Stimulated activated CD4-positive, alpha-beta T cell treated with anti-CD3 and anti-CD28 coated beads, Interleukin-12 subunit alpha, Interleukin-12 subunit beta, amount 100 ng/mL, for 4 hours (primary cell): Measurements from ENCODE around the gene KDM3A.

Experiments
- DNase-seq: peaks from one replicate; pipeline ENCODE4 v3.0.0-alpha.2; 2020

The KDM3A gene

DNA sequence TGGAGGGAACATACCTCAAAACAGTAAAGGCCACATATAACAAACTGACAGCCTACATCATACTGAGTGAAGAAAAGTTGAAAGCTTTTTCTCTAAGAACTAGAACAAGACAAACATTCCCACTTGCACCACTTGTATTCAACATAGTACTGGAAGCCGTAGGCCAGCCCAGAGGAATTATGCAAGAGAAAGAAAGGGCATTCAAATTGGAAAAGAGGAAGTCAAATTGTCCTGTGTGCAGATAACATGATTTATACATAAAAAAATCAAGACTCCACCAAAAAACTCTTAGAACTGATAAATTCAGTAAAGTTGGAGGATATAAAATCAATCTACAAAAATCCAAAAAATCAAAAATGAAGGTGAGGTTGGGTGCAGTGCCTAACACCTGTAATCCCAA is 8.0 kb upstream of the KDM3A start:
- DNase-seq, result no peak

DNA sequence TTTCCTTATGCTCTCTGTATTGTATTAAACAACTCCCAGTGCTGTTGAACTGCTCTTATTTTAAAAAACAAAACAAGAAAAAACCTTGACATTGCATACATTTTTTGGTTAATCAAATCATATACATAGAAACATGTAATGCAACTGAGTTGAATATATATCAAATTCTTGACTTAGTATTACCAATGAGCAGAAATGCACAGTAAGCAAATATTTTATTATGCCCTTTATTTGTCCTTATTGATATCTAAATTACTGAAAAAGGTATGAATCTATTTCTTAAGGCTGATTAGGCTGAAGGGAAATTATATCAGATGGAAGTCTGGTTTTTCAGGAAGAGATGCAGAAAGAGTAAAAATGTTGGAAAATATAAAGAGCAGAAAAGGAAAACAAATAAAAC is 6.9 kb upstream of the KDM3A start:
- DNase-seq, result no peak

DNA sequence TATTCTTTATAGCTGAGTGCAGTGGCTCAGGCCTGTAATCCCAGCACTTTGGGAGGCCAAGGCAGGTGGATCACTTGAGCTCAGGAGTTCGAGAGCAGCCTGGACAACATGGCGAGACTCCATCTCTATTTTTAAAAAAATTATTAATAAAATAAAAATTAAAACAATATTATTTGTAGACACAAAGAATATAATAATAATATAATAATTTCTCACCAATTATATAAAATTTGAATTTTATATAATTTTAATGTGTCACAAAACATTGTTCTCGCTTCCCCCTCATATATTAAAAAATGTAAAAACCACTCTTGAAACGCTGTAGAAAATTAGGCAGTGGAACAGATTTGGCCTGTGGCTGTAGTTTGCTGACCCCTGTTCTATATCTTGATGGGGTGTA is 5.6 kb upstream of the KDM3A start:
- DNase-seq, result no peak

DNA sequence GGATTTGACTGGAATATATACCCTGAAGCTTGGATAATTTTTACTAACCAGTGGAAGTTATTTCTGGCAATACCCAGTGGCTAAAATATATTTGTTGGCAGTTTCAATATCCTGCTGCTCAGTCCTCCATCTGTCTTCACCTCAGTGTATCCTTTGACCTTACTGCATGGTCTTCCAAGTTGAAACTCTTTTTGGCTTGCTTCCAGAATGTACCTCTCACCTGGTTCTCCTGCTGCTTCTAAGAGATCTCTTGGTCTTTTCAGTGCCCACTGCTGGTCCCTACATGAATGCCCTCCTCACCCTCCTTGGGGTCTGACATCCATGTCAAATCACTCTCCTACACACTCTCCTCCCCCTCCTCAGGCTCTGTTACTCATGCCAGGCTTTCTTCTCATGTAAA is 4.8 kb upstream of the KDM3A start:
- DNase-seq, result no peak

DNA sequence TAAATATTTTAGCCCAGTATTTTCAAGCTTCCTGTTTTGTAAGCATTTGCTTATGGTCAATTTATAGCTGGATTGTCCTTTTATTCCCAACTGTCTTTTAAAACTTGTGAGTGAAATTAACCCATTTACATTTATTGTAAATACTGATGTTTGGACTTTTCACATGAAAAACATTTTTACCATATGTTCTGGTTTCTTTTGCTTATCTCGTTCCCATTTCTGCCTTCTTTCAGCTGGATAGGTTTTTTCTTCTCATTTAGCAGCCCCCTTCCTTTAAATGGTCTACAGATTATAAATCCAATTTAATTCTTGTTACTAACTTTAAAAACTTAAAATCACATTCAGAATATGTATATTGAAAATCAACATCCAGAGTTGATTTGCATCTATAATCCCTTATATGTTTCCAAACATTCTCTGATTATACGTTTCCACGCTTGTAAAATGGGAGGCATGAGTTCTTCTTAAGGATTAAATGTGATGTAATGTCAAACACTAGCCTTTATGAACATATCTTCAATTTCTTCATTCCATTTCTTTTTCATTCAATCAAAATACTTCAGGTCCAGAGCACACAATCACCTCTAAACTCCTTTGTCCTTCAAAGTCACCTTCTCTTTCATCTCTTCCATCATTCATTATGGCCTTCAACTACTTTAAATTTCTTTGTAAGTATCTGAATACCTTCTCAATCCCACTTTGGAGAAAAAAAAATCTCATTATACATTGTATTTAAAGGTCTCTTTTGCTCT is 1.1 kb upstream of the KDM3A start:
- DNase-seq, result no peak

DNA sequence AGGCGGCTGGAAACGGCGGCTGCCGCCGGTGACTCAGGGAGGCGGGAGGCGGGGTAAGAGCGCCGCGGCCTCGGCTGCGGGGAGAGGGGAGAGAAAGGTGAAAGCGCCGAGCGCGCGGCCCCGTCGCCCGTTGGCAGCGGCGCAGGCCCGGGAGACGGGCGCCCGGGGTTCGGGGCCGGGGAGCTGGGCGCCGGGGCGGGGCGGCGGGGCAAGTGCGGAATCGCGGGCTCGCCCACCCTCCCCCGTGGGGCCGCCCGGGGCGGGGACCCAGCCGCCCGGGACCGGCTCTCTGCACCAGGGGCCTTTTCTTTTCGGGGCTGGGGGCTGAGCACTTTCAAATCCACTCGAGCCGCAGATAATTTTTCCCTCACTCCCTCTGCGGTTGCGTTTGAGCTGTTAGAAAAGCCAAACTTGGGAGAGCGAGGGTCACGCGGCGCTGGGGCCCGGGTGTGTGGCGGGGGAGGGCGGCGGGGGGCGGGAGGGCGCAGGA is 266 bp downstream of the KDM3A start:
- DNase-seq, result no peak

DNA sequence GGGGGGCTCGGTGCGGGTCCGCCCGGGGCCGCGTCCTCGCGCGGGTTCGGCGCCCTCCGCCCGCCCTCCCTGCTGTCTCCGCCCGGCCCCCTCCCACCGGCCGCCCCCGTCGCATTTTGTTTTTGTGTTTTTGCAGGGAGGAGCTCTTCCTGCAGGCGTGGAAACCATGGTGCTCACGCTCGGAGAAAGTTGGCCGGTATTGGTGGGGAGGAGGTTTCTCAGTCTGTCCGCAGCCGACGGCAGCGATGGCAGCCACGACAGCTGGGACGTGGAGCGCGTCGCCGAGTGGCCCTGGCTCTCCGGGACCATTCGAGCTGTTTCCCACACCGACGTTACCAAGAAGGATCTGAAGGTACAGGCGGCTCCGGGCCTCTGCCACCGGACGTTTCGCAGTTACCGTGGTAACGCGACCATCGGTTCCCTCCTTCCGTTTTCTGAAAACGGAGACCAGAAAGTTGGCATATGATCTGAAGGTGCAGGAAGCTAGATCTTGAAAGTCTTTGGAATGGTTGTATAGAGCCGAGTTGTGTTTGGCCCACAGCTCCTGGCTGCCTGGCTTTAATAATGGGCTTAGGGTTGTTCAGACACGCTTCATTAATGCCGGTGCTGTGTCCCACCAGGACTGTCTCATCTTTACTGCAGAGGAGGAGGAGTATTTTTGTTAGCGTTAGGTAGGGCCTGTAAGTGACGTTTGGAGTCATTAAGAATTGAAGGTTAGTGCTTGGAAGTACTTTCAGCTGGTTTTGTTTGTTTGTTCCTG is 891 bp downstream of the KDM3A start:
- peak; percentile 57 for DNase-seq

DNA sequence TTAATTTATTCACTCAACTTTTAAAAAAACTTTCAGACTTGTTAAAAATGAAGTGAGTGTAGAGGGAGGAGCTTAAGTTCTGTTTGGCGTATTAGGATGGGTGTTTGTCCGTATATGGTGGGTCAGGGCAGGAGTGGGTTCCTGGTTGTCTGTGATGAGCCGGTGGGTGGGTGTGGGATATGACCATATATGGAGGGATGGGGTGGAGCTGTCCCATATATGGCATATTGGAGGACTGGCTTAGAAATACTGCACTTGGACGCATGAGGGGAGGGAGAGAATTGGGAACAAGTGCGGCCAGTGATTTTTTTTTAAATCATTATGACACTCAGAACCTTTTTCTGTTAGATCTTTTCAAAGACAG is 1.5 kb downstream of the KDM3A start:
- DNase-seq, result peak; percentile 53

DNA sequence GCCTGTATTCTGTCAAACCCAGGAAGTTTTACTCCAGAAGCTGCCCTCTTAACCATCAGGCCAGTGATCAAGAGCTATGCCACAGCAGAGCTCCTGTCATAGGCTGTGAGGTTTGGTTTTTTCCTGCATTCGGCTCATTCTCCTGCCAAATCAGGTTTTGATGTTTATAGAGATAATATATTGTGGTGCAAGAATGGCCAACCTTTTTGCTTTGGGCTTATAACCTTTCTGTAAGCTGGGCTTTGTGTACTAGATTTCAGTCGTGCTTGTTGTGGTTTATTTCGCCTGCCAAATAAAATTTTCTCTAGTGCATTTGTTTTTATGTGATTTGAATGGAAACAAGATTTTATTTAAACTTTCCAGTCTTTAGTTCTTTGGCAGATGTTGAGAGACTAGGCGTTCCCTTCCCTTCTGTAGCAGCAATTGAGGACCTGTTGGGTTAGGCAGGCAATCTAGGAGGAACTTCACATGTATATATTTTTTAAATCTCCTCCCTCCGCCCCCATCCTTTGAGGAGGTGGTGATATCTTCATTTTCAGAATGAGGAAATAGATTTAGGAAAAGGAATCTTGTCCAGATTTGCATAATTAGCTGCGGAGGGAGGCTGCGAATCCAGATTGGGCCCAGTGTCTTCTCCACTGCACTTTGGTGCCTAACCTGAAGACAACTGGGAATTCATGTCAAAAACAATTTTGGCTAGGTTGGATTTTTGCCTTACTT is 2.6 kb downstream of the KDM3A start:
- no peak for DNase-seq

DNA sequence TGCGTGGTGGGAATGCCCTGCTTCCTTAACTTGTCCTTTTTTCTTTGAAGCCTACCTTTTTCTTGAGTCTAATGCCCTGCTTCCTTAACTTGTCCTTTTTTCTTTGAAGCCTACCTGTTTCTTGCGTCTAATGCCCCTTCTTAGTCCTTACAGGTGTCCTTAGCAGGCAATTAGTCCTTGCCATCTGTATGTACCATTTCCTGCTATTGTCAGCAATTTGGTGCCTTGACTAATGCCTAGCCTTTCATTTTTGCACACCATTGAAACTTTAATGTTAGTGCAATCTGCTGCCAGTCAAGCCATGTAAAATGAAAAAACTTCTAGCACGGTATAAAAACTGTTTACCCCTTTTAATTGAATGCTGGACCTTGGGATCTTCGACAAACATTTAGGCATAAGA is 4.3 kb downstream of the KDM3A start:
- no peak for DNase-seq

DNA sequence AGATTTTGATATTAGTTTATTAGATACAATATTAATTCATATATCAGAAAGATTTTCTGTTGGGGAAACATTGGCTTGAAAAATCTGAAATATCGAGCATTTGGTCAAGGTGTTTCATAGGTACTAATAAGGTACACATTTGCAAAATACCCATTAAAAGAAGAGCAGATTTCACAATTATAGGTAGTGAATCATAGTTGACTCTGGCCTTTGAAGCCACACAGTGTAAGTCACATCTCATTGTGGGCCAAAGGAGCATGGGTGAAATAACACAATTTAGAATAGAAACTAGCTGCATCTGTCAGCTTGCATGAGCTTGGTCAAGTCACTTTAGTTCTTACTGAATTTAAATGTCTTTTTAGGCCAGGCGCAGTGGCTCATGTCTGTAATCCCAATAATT is 4.9 kb downstream of the KDM3A start:
- DNase-seq, result no peak

DNA sequence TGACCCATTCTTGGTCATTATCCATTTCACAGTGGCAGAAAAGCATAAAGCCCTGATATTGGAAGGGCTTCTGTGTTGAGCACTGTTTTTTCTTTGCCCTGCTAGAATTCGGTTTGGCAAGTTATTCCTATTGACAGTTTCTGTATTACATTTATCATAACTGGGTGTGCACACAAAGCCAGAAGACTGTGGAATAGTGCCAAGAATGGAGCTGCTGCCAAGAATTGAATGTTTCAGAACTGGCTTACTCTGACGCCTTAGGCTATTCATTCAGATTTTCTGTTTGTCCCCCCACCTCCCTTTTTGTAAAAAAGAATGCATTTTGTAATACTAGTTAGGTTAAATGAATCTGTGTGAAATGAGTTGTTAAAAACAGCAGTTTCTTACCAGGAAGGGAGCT is 12.7 kb downstream of the KDM3A start:
- DNase-seq, result no peak

DNA sequence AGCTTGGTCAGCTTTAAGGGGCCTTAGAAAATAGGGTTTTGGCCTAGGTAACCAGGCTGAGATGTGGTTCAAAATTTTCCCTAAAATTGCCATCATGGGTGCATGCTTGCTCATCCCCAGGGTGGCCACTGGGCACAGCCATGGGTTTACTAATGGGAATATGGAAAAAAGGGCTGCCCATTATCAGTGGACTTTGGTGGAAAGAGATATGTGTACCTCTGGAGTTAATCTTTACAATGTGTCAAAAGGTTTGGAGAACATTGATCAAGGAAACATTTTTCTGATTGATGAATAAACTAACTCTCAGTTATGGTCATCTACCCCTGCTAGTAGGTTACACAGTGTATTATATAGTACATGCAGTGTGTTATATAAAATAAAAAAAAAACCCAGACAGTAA is 13.1 kb downstream of the KDM3A start:
- no peak for DNase-seq

DNA sequence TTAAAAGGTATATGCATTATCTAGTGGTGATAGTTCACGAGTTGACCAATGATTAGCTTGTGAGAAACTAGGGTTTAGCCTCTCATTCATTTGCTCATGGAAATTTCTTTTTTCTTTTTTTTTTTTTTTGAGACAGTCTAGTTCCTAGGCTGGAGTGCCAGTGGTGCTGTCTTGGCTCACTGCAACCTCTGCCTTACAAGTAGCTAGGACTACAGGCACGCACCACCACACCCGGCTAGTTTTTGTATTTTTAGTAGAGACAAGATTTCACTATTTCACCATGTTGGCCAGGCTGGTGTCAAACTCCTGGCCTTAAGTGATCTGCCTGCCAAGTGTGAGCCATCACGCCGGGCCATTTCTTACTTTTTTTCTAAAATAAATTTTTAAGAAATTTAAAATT is 14.0 kb downstream of the KDM3A start:
- DNase-seq, result no peak

DNA sequence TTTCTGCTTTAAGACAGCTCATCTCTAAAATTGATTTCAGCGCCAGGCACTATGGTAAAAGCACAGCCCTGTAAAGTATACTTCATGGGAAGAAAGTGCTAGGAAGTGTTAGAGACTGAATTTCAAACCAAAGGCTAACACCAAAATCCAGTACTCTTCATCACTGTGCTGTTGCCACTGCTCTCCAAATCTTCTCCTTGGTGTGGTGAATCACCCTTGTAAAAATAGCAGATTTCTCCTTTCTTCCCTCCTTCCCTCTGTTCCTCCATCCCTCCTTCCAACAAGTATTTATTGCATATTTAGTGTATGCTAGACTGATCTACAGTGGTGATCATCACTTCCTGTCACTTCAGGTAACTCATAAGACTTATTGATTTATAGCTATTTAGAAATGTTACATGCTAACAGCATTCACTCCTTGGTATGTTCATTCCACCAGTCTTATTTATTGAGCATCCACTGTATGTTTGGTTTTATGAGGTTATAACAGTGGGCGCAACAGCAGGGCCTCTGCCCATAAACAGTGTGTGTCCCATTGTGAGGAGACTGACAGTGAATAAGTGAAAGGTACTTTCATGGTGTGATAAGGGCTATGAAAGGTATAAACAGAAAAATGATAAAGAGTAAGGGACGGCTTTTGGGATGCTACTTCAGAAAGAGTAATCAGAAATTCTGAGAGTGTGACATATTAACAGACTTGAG is 20.0 kb downstream of the KDM3A start:
- no peak for DNase-seq

DNA sequence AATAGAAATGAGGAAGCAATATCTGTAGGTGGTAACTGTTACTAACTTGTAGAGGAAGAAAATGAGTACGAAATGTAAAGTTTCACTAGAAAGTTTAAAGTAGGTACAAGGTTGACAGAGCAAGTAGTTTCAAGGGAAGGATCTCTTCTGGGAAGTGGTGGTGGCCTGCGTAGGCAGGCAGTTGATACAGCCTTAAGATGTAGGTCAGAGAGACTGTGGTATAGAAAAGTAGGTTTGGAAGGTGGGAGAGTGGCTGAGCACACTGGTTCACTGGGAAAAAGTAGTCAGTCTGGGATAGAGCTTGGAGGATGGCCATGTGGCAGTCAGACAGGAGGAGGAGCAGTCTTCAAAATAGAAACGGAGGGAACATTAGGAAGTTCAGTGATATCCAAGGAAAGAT is 23.5 kb downstream of the KDM3A start:
- no peak for DNase-seq

DNA sequence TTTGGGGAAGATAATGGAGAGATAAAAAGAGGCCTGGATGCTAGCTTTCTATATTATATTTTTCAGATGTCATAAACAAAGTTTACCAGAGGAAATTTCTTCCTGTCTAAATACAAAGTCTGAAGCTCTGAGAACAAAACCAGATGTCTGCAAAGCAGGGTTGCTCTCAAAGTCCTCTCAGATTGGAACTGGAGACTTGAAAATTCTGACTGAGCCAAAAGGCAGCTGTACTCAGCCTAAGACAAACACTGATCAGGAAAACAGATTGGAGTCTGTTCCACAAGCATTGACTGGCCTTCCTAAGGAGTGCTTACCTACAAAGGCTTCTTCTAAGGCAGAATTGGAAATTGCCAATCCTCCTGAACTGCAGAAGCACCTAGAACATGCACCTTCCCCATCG is 25.1 kb downstream of the KDM3A start:
- no peak for DNase-seq

DNA sequence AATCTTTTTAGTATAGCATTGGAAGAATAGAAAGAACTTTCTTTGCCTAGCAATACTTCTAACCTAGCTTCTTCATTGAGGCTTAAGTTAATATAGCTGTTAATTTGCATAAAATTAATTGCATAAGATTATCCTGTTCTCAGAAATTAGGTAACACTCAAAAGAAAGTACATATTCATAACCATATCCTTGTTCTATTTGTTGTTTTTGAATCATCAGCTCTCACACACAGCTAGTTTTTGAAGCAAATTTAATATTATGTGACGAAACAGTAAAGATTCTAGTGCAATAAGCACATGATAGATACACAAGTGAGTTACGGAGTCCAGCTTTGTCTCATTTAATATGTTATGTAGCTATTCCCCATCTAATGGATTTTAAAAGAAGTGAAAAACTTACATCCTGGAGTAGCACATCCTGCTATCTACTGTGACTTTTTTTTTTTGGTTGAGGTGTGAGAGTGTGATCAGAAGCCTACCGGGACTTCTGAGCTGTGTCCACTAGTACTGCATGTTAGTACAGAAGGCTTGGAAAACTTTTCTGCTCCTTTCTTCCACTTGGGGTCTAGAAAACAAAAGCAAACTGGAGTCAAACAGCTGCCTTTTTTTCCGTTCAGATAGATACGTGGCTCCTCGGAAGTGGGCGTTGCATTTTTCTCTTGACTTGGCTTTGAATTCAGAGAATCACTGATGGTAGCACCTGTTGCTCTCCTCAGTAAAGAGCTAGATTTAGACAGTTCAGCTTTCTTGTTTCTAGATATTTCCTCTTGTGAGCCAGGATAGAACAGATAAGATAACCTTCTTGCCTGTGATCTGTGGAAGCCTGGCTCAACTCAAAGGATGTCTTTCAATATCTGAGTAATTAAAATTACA is 27.2 kb downstream of the KDM3A start:
- no peak for DNase-seq

DNA sequence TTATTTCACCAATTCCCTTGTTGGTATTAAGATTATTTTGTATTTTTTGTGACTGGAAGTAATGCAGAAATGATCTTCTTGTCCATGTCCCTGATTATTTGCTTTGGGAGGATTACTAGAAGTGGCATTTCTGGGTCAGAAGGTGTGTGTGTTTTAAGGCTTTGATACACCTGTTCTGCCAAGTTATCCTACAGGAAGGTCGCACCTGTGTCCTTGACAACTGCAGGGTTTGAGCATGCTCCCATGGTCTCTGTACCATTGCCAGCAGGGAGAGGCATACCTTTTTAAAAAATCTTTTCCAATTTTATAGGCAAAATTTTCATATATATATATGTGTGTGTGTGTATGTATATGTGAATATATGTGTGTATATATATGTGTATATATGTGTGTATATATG is 29.7 kb downstream of the KDM3A start:
- DNase-seq, result no peak

DNA sequence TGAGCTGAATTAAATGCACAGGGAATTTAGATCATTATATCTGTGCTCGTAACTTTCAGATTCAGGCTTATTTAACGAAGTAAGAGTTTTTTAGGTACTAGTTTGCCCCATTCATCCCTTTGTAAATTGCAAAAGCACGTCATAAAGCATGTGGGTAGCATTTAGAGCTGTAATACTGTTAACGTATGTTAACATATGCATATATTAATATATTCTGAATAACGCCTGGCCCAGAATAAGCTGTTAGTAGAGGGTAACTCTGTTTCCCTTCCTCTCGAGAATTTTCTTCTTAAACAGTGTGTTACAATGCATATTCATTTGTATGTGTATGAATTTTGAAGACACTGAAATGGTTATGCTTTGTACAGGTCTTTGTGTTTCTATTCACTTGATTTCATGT is 30.5 kb downstream of the KDM3A start:
- DNase-seq, result no peak

DNA sequence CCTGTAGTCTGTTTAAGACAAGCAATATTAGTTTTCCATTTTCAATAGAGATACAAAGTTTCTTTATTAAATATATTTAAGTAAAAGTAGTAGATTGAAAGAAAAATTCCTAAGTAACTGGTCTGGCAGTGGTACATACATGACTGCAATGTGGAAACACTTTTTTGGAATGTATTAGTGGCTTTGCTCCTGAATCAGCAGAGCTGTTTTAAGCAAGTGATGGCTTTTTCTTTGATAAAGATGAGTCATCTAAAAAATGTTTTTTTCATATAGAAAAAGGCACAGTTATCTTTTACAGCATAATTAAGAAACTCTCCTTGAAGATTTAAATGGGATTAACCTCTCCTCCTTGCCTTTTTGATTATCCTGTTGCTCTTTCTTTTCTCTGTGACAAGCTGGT is 34.9 kb downstream of the KDM3A start:
- no peak for DNase-seq

DNA sequence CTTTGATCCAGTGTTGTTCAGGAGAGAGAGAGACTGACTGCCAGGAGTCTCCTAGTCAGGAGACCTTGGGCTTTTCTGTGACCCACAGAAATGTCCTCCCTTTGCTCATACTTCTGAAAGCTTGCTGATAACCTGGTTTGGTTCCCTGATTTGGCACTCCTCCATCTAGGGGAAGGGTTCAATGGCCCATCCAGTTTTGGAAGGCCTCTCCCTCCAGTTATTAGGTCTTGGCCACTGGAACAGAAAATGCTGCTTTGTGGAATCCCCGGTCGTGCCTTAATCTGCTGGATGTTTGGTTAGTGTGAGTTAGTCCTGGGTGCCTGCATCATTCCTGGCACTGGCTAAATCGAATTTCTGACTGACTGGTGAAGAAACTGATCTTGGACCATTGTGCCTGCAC is 35.7 kb downstream of the KDM3A start:
- DNase-seq, result no peak
